MM.1S (cell line): Measurements from ENCODE around the gene TSGA10.

ENCODE experiments used
- DNase-seq: peaks from one replicate; pipeline ENCODE4 v3.0.0-alpha.2; 2015
- H2AFZ ChIP-seq: fragments of 300-600 bp; sonication (generic); 2 replicates; pipeline ENCODE4 v1.6.0; 2016; ENCODE audit warnings: antibody characterized with exemption, low read length
- H3F3A ChIP-seq: fragments of 300-600 bp; sonication (generic); 2 replicates; pipeline ENCODE4 v1.6.1; 2016; ENCODE audit warnings: mild to moderate bottlenecking, antibody characterized with exemption, low read length, moderate library complexity, mixed read lengths; ENCODE audit not compliant: insufficient read depth
- H3K27ac ChIP-seq: fragments of 300-600 bp; sonication (generic); 2 replicates; pipeline ENCODE4 v1.5.1; 2016; ENCODE audit warnings: mild to moderate bottlenecking, low read length
- H3K27me3 ChIP-seq: fragments of 300-600 bp; sonication (generic); replicated peaks from 2 replicates; pipeline ENCODE4 v1.6.0; 2016; ENCODE audit warnings: low read length; ENCODE audit not compliant: insufficient read depth
- H3K36me3 ChIP-seq: fragments of 300-600 bp; sonication (generic); replicated peaks from 2 replicates; pipeline ENCODE4 v1.6.1; 2016; ENCODE audit warnings: mild to moderate bottlenecking, low read length, mixed read lengths; ENCODE audit not compliant: insufficient read depth
- H3K4me1 ChIP-seq: fragments of 300-600 bp; sonication (generic); 2 replicates; pipeline ENCODE4 v1.6.1; 2016; ENCODE audit warnings: low read length, mixed read lengths
- H3K4me2 ChIP-seq: fragments of 300-600 bp; sonication (generic); 2 replicates; pipeline ENCODE4 v1.6.0; 2016; ENCODE audit warnings: low read depth, low read length
- H3K4me3 ChIP-seq: fragments of 300-600 bp; sonication (generic); 2 replicates; pipeline ENCODE4 v1.5.1; 2016; ENCODE audit warnings: low read length, mixed read lengths
- H3K79me2 ChIP-seq: fragments of 300-600 bp; sonication (generic); 2 replicates; pipeline ENCODE4 v1.6.1; 2016; ENCODE audit warnings: mixed run types, low read length, mixed read lengths
- H3K9ac ChIP-seq: fragments of 300-600 bp; sonication (generic); 2 replicates; pipeline ENCODE4 v1.6.1; 2016; ENCODE audit warnings: low read length, mixed read lengths
- H3K9me2 ChIP-seq: fragments of 300-600 bp; sonication (generic); replicated peaks from 2 replicates; pipeline ENCODE4 v1.6.1; 2016; ENCODE audit warnings: mild to moderate bottlenecking, low read length, mixed read lengths; ENCODE audit not compliant: insufficient read depth
- H3K9me3 ChIP-seq: fragments of 300-600 bp; sonication (generic); replicated peaks from 2 replicates; pipeline ENCODE4 v1.6.1; 2016; ENCODE audit warnings: mild to moderate bottlenecking, low read length, mixed read lengths; ENCODE audit not compliant: insufficient read depth
- H4K20me1 ChIP-seq: fragments of 300-600 bp; sonication (generic); 2 replicates; pipeline ENCODE4 v1.6.1; 2016; ENCODE audit warnings: mild to moderate bottlenecking, low read length, moderate library complexity, mixed read lengths; ENCODE audit not compliant: insufficient read depth
- CTCF ChIP-seq: fragments of 300-600 bp; sonication (generic); IDR thresholded peaks from 2 replicates; pipeline ENCODE4 v1.5.1; 2016; ENCODE audit warnings: antibody characterized with exemption, low read length, mixed read lengths
- EZH2 ChIP-seq: fragments of 300-600 bp; sonication (generic); optimal IDR thresholded peaks from 2 replicates; pipeline ENCODE3; 2017; ENCODE audit warnings: low read depth, mild to moderate bottlenecking, antibody characterized with exemption, low read length, mixed read lengths
- EZH2phosphoT487 ChIP-seq: fragments of 300-600 bp; sonication (generic); IDR thresholded peaks from 2 replicates; pipeline ENCODE4 v1.6.1; 2018; ENCODE audit warnings: antibody characterized with exemption, low read length

The TSGA10 gene

GRCh38 chr2:99112617-99113016, 42.1 kb downstream of the TSGA10 start:
- H3K4me3 ChIP-seq: no peak overlapping the region
- no peak for TF ChIP-seq EZH2phosphoT487
- no peak for DNase-seq
- no peak overlapping the region for H3K4me2 ChIP-seq
- H3K9ac ChIP-seq: no peak overlapping the region
- H2AFZ ChIP-seq: no peak overlapping the region
- no peaks in the 10 kb centered on the region for H3K79me2 ChIP-seq
- no peaks in the 10 kb centered on the region for H3K9me2 ChIP-seq
- H3F3A ChIP-seq: no peaks in the 10 kb centered on the region
- H3K36me3 ChIP-seq: no peaks in the 10 kb centered on the region
- H3K27me3 ChIP-seq: no peaks in the 10 kb centered on the region
- H4K20me1 ChIP-seq: no peaks in the 10 kb centered on the region
- no peaks in the 10 kb centered on the region for H3K9me3 ChIP-seq
- no peak overlapping the region for H3K27ac ChIP-seq
- no peaks in the 10 kb centered on the region for H3K4me1 ChIP-seq

GRCh38 chr2:99111945-99112344, 42.8 kb downstream of the TSGA10 start:
- H2AFZ ChIP-seq: no peak overlapping the region
- no peak for TF ChIP-seq CTCF
- TF ChIP-seq EZH2phosphoT487: no peak
- TF ChIP-seq EZH2: no peak
- no peak overlapping the region for H3K9ac ChIP-seq
- no peaks in the 10 kb centered on the region for H3F3A ChIP-seq
- H3K4me3 ChIP-seq: no peak overlapping the region
- H3K27ac ChIP-seq: no peak overlapping the region
- H4K20me1 ChIP-seq: no peaks in the 10 kb centered on the region
- no peaks in the 10 kb centered on the region for H3K36me3 ChIP-seq
- H3K9me3 ChIP-seq: no peaks in the 10 kb centered on the region
- no peaks in the 10 kb centered on the region for H3K79me2 ChIP-seq
- no peaks in the 10 kb centered on the region for H3K27me3 ChIP-seq
- no peak for DNase-seq
- H3K9me2 ChIP-seq: no peaks in the 10 kb centered on the region
- no peaks in the 10 kb centered on the region for H3K4me1 ChIP-seq
- no peak overlapping the region for H3K4me2 ChIP-seq

- Histone ChIP-seq H3F3A (no peaks in the 10 kb centered on the region), H3K9ac (no peak overlapping the region), H3K9me3 (no peaks in the 10 kb centered on the region), H3K4me3 (no peak overlapping the region), H3K4me2 (no peak overlapping the region), H3K27ac (no peak overlapping the region), H4K20me1 (no peaks in the 10 kb centered on the region), H2AFZ (no peak overlapping the region), H3K36me3 (no peaks in the 10 kb centered on the region), H3K27me3 (no peaks in the 10 kb centered on the region), H3K79me2 (no peaks in the 10 kb centered on the region), H3K9me2 (no peaks in the 10 kb centered on the region), H3K4me1 (no peaks in the 10 kb centered on the region)
- no peak for TF ChIP-seq EZH2
- no peak for TF ChIP-seq EZH2phosphoT487
- no peak for TF ChIP-seq CTCF
- DNase-seq: no peak
Observed at GRCh38 chr2:99111236-99111635, 43.5 kb downstream of the TSGA10 start.

GRCh38 chr2:99106913-99107312, 47.8 kb downstream of the TSGA10 start:
- no peaks in the 10 kb centered on the region for H4K20me1 ChIP-seq
- no peak for TF ChIP-seq CTCF
- no peak for TF ChIP-seq EZH2
- TF ChIP-seq EZH2phosphoT487: no peak
- H3K27ac ChIP-seq: no peak overlapping the region
- DNase-seq: no peak
- H3K9me3 ChIP-seq: no peaks in the 10 kb centered on the region
- H3F3A ChIP-seq: no peaks in the 10 kb centered on the region
- no peaks in the 10 kb centered on the region for H3K36me3 ChIP-seq
- H3K9ac ChIP-seq: no peak overlapping the region
- no peaks in the 10 kb centered on the region for H3K79me2 ChIP-seq
- H3K27me3 ChIP-seq: no peaks in the 10 kb centered on the region
- no peaks in the 10 kb centered on the region for H3K4me1 ChIP-seq
- H2AFZ ChIP-seq: no peak overlapping the region
- no peak overlapping the region for H3K4me2 ChIP-seq
- H3K4me3 ChIP-seq: no peak overlapping the region
- H3K9me2 ChIP-seq: no peaks in the 10 kb centered on the region
